GM19328 (cell line): Measurements from ENCODE around the gene ACOX3.

Experiments
- ATAC-seq: cut with Tn5 transposase; IDR thresholded peaks from one replicate; pipeline ENCODE4 v1.9.1; 2021; ENCODE audit warnings: mild to moderate bottlenecking, moderate library complexity; ENCODE audit not compliant: unreplicated experiment

The ACOX3 gene

GRCh38 chr4:8328456-8328855 is 112.1 kb downstream of the ACOX3 start:
- no peak for ATAC-seq

- no peak for ATAC-seq
These were observed 114.3 kb downstream of the ACOX3 start for GRCh38 chr4:8326206-8326605.

GRCh38 chr4:8325291-8325973 is 115.1 kb downstream of the ACOX3 start:
- ATAC-seq: no peak

- no peak for ATAC-seq
These were observed 115.8 kb downstream of the ACOX3 start for GRCh38 chr4:8324640-8325239.

DNA sequence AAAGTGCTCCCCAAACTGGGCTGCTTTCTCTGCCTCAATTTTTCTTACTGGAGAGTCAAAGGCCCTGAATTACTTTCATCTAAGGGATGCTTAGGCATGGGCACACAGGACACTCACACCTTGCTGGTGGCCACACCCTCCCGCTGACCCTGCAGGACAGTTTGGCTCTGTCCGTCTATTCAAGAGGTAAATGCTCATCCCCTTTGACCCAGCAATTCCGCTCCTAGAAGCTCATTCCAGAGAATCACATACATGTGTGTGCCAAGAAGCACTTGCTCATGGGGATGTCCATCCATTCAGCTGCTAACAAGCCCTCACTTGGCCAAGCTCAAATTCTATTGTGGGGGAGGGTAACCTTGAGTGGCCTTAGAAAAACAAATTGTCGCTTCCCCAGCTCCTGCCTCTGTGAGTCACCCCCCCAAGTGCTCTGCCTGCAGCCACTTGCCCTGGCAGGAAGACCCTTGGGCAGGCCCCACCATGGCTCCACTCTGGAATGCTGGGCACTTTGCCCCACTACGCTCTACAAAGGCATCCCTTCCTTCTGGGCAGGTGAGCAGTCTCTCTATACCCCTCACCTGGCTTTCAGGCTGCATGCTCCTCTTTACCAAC is 116.5 kb downstream of the ACOX3 start:
- ATAC-seq: no peak

- ATAC-seq: no peak
These were observed 117.5 kb downstream of the ACOX3 start for GRCh38 chr4:8322794-8323704.

DNA sequence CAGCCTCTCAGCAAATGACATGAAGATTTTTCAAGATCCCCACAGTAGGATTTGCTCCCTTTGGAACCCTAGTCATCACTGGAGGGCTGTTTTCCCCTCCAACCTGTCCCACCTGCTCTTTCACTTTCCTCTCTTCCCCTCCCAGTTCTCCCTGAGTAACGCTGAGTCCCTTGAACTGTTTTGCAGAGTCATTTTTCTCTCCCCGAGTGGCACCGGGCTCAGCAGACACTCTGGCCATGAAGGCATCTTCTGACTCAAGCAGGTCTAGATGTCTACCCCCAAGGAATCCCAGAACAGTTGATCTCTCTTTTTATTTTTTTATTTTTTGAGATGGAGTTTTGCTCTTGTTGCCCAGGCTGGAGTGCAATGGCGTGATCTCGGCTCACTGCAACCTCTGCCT is 118.8 kb downstream of the ACOX3 start:
- no peak for ATAC-seq

DNA sequence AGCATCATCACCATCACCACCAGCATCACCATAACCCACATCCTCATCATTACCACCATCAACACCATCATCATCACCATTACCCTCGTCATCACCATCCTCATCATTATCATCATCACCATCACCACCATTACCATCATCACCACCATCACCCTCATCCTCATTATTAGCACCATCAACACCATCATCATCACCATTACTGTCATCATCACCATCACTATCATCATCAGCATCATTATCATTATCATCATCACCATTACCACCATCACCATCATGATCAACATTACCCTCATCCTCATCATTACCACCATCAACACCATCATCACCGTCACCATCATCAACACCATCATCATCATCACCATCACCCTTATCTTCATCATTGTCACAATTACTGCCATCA is 119.3 kb downstream of the ACOX3 start:
- ATAC-seq: no peak

GRCh38 chr4:8320386-8320750 is 120.2 kb downstream of the ACOX3 start:
- ATAC-seq: no peak

DNA sequence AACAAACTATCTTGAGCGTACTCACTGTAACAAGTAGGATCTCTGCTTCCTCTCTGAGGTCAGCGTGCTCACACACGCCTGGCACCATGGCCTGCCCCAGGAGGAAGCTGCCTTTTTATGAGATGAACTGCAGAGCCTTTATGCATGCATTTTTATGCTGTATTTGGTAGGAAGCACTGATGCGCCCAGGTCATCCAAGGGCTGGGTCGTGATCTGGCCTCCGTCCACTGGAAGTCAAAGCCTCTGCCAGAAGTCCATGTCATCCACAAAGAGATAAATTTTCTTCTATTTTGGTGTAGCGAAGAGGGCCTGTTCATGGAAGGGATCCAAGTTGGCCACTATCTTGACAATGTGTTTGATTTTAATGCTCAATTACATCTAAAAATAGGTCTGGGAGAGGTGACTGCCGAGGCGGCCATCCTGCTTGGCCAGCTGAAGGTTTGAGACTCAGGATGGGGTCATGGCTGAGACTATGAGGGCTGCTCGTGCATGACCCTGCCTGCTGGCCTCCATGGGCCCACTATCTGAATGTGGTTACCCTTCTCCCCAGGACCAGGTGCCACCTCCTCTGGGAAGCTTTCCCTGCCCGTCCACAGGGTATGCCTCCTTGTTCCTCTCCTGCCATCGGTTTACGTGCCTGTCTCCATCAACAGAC is 120.7 kb downstream of the ACOX3 start:
- no peak for ATAC-seq

- no peak for ATAC-seq
These were observed 121.5 kb downstream of the ACOX3 start for GRCh38 chr4:8319061-8319460.

DNA sequence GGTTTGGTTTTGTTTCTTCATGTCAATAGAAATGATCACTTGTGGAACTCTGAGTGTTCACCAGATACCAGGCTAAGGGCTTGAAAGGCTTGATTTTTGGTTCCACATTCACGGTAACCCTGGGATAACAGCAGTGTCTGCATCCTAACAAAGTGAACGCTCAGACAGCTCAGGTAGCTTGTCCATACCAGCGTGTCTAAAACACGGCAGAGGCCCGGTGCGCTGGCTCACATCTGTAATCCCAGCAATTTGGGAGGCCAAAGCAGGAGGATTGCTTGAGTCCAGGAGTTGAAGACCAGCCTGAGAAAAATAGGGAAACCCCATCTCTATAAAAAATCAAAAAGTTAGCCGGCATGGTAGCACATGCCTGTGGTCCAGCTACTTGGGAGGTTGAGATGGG is 122.0 kb downstream of the ACOX3 start:
- ATAC-seq: no peak

- ATAC-seq: no peak
These were observed 123.0 kb downstream of the ACOX3 start for GRCh38 chr4:8317474-8317873.

- no peak for ATAC-seq
These were observed 123.6 kb downstream of the ACOX3 start for GRCh38 chr4:8316911-8317351.
